Left forelimb (tissue), 1 donor: ENCODE results near the gene RPS3.
"Not testable (repeated sequence)": the region's sequence is repeated elsewhere in the genome, so short reads cannot be mapped to it uniquely, and the experiment has no call there.

ENCODE experiments used
- DNase-seq: peaks from one replicate; pipeline ENCODE4 v3.0.0-alpha.2; 2018; ENCODE audit warnings: low spot score

Gene RPS3

GRCh38 chr11:75399344-75400145 lies at the start of gene RPS3:
Gene RPS3, plus strand, starts transcription at chr11:75399518. Its CDS starts 30 bp downstream, at chr11:75399548.
- peak; percentile 92 for DNase-seq

GRCh38 chr11:75349521-75350116 lies 49.7 kb upstream of the RPS3 start:
- no peak for DNase-seq

GRCh38 chr11:75350122-75350742 lies 49.1 kb upstream of the RPS3 start:
- DNase-seq, result no peak

- DNase-seq, result no peak
Observed at GRCh38 chr11:75350743-75351540, 48.4 kb upstream of the RPS3 start.

- no peak for DNase-seq
Observed at GRCh38 chr11:75351541-75351790, 47.9 kb upstream of the RPS3 start, which contains the start of gene ARRB1. Gene ARRB1, minus strand, starts transcription at chr11:75351661. Its CDS starts 54 bp downstream, at chr11:75351607.

GRCh38 chr11:75351791-75352587 lies 47.3 kb upstream of the RPS3 start:
- peak; percentile 82 for DNase-seq

- no peak for DNase-seq
Observed at GRCh38 chr11:75352588-75353206, 46.6 kb upstream of the RPS3 start.

- no peak for DNase-seq
Observed at GRCh38 chr11:75355051-75355450, 44.3 kb upstream of the RPS3 start.

GRCh38 chr11:75356613-75357012 lies 42.7 kb upstream of the RPS3 start:
- DNase-seq, result no peak

- not testable (repeated sequence) for DNase-seq
Observed at GRCh38 chr11:75362285-75362684, 37.0 kb upstream of the RPS3 start.

GRCh38 chr11:75365711-75366181 lies 33.6 kb upstream of the RPS3 start:
- DNase-seq, result no peak

GRCh38 chr11:75366826-75367225 lies 32.5 kb upstream of the RPS3 start:
- DNase-seq, result not testable (repeated sequence)

- no peak for DNase-seq
Observed at GRCh38 chr11:75369560-75370255, 29.6 kb upstream of the RPS3 start.

- DNase-seq, result no peak
Observed at GRCh38 chr11:75371949-75372876, 27.1 kb upstream of the RPS3 start.

GRCh38 chr11:75373201-75373600 lies 26.1 kb upstream of the RPS3 start:
- no peak for DNase-seq

- no peak for DNase-seq
Observed at GRCh38 chr11:75374646-75375045, 24.7 kb upstream of the RPS3 start.

- DNase-seq, result no peak
Observed at GRCh38 chr11:75375626-75376025, 23.7 kb upstream of the RPS3 start.

- DNase-seq, result no peak
Observed at GRCh38 chr11:75376175-75376574, 23.1 kb upstream of the RPS3 start.

- not testable (repeated sequence) for DNase-seq
Observed at GRCh38 chr11:75378776-75379175, 20.5 kb upstream of the RPS3 start.
